GM18526 (cell line): ENCODE data around the gene MANSC4.

Source experiments
- POLR2A ChIP-seq: IDR thresholded peaks from 3 replicates; pipeline ENCODE4 v1.6.1; 2011; ENCODE audit not compliant: insufficient read length; ENCODE audit errors: extremely low read depth

The MANSC4 gene

GRCh38 chr12:27780612-27781408, 774 bp upstream of the MANSC4 start:
- no peak for TF ChIP-seq POLR2A

- TF ChIP-seq POLR2A, result no peak
These were observed 568 bp downstream of the MANSC4 start for GRCh38 chr12:27779416-27779919.

DNA sequence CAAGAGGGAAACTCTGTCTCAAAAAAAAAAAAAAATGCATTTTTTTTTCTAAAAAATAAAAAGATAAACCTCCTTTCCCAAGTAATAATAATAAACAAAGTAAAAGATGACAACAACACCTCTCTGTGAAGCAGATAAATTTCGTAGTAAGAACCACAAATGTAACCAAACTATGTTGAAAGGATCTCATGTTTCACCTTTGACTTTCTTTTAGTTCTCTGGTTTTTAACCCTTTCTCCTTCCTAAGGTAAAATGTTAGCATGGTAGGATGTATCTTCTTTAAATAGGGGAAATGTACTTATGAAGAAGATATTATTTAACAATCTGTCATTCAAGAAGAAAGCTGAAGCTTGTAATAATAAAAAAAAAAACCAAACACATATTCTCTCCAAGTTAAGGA, 1.8 kb downstream of the MANSC4 start:
- no peak for TF ChIP-seq POLR2A

GRCh38 chr12:27777141-27777540, 2.9 kb downstream of the MANSC4 start:
- TF ChIP-seq POLR2A, result no peak

DNA sequence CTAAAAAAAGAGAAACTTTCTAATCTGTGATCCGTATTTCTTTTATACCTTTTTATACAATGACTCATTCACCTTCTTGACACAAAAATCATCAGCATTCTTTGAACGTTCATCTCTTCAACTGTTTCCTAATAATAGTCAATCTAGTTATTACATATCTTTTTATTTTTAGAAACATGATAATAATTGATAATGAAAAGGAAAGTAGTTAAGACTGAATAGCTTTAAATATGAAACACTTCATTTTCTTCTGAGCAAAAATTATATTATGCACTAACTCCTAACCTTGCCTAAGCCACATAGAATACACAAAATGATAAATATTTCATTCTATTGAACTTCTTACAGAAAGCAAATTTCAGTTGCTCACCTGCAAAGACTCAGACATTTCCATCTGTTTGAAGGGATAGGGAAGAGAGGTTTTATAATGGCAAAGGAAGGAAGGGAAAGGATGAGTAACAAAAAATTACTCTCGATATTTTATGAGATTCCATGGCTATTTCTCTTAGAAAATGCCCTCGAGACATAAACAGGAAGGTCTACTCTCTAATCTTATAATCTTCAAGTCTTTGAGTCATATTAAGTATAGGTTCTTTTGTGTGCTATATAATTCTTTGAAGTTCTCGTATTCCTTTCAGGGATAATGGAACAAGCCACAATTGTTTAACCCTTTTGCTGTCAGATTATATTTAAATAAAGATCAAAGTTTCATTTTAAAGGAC, 7.5 kb downstream of the MANSC4 start:
- no peak for TF ChIP-seq POLR2A

- TF ChIP-seq POLR2A, result no peak
These were observed 8.3 kb downstream of the MANSC4 start for GRCh38 chr12:27771481-27772327.

- no peak for TF ChIP-seq POLR2A
These were observed 10.8 kb downstream of the MANSC4 start for GRCh38 chr12:27769142-27769673.

- no peak for TF ChIP-seq POLR2A
These were observed 13.4 kb downstream of the MANSC4 start for GRCh38 chr12:27766587-27766986.

DNA sequence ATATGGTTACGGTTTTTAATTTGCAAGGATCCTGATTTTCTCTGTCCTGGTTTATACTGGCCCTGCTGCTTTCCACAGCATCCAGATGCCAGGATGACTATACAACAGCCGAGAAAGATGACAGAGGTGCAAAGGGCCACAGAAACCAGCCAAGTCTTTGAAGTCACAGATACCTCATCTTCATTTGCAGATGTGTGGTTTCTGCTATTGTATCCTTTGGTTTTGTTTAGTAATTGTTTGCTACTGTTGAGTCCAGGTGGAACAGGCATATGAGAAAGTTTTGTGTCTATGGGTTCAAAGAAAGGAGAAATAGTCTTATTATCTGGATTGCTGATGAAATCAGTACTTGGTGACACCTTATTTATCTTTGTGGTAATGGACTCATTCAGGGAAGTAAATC, 17.3 kb downstream of the MANSC4 start:
- TF ChIP-seq POLR2A, result no peak

- TF ChIP-seq POLR2A, result no peak
These were observed 23.3 kb downstream of the MANSC4 start for GRCh38 chr12:27756670-27757195.

DNA sequence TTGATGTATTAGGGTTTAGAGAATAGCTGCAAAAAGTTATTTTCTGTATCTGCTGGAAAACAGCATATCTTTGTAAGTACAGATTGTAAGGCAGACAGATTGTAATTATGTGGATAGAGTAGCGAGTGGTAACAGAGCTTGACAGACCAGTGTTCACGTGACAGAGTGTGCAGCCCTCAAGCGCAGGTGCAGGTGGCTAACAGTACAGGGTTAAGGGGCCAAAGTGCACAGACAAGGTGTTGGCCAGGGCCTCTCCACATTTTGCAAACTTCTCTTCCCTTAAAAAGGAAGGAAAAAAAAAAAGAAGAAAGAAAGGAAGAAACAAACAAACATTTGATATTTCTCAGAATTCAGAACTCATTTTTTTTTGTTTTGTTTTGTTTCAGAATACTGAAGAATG, 25.2 kb downstream of the MANSC4 start:
- TF ChIP-seq POLR2A, result no peak

DNA sequence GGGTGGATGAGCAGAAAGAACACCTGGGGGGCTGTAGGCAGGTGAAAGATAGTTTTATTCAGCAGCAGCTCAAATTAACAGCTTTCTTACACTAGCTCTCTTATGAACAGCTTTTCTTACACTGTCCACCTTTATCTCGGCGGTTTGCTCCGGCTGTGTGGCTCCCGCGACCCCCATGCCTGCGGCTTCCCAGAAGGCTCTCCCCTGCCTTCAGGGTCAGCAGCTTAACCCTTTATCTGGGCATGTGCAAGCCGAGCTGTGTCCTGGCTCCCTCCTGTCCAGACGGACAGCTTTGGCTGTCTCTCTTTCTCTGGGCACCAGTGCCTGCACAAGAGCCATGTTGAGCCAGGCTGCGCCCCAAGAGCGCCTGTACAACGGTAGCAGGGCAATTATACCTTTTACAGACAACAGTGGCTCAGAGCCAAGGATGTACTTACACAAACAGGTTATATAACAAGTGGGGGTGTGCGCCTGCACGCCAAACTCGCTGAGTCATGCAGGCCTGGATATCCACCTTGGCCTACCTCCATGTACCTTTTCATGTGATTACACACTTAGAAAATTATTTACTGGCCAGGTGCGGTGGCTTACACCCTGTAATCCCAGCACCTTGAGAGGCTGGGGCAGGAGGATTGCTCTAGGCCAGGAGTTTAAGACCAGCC, 28.5 kb downstream of the MANSC4 start:
- TF ChIP-seq POLR2A, result no peak

DNA sequence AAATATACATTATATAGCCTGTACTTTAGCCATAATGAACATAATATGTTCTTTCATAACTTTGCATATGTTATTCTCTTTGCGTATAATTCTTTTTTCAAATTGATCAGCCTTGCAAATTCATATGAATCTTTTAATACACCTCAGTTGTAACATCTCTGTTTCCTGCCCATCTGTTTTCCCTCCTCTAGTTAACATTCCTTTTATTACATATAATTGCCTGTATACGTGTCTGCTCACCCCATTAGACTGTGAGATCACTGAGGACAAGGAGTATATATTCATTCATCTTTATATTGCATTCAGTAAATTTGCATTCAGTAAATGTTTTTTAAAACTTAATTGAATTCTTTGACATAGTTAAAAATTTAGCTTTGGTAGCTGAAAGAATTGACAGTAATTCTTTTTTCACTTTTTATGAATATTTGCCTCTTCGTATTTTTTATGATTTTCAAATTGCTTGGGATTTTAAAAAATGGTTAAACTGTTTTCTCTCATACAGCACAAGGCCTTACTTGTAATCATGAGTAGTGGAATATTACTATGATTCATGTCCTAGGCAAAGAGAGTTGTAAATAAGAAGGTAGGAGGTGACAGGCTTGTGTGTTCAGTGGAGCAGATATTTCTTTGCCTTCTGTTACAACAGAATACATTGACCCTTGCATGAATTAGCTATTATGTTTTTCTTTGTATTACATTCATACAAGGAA, 32.8 kb downstream of the MANSC4 start:
- no peak for TF ChIP-seq POLR2A

GRCh38 chr12:27743601-27744000, 36.4 kb downstream of the MANSC4 start:
- no peak for TF ChIP-seq POLR2A
